Activated CD8-positive, alpha-beta memory T cell treated with anti-CD3 and anti-CD28 coated beads, Interleukin-2, amount 10 ng/mL, durations not matched to agents 7 days and 5 days (primary cell): Measurements from ENCODE around the gene GTF3C5. TPM values are rescaled to one million over a fixed set of nuclear protein-coding genes. Genes with fewer than 3 reads are reported as not detected.
"Not testable (repeated sequence)": the region's sequence is repeated elsewhere in the genome, so short reads cannot be mapped to it uniquely, and the experiment has no call there.

ENCODE experiments used
- ATAC-seq: fragments of 150-1000 bp; cut with Tn5 transposase; one replicate; pipeline ENCODE4 v1.10.0; 2021; ENCODE audit warnings: moderate library complexity
- CTCF ChIA-PET: fragments of 350-600 bp; sonication (Branson Sonifier 250); formaldehyde crosslinking; loops from one replicate; lab custom pipeline; 2021; ENCODE audit warnings: antibody characterized with exemption; lab: Charles Lee
- DNase-seq: peaks from one replicate; pipeline ENCODE4 v3.0.0-alpha.2; 2020
- H3K27ac Mint-ChIP-seq: one replicate; pipeline ENCODE4 v1.8.0; 2021; ENCODE audit warnings: mild to moderate bottlenecking, mixed read lengths
- H3K27me3 Mint-ChIP-seq: one replicate; pipeline ENCODE4 v1.8.0; 2021; ENCODE audit warnings: mixed read lengths
- H3K36me3 Mint-ChIP-seq: one replicate; pipeline ENCODE4 v1.8.0; 2021; ENCODE audit warnings: mild to moderate bottlenecking, mixed read lengths
- H3K4me1 Mint-ChIP-seq: one replicate; pipeline ENCODE4 v1.8.0; 2021; ENCODE audit warnings: mixed read lengths
- H3K4me3 Mint-ChIP-seq: one replicate; pipeline ENCODE4 v1.8.0; 2021; ENCODE audit warnings: mild to moderate bottlenecking, moderate library complexity, mixed read lengths
- H3K9me3 Mint-ChIP-seq: one replicate; pipeline ENCODE4 v1.8.0; 2022; ENCODE audit warnings: low read depth, mixed read lengths
- total RNA-seq, 2 experiments: library from RNA; stranded (reverse); gene quantifications; one replicate each; pipeline ENCODE4 v1.2.3, GENCODE V29; 2021

The GTF3C5 gene
- total RNA-seq, 2 experiments from 2014 or later, result 83.8 to 89.0 TPM

DNA sequence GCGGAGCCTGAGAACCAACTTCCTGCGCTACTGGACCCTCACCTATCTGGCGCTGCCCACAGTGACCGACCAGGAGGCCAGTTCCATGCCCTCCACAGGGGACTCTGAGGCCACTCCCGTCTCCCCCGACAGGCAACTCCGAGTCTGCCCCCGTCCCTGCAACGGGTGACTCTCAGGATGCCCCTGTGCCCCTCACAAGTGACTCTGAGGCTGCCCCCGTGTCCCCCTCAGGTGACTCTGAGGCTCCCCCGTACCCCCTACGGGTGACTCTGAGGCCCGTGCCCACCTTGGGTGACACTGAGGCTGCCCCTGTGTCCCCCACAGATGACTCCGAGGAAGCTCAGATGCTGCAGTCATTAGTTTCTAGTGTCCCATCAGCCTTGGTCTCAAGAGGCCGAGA lies 56.1 kb downstream of the GTF3C5 start:
- H3K27me3 Mint-ChIP-seq, result no peaks in the 10 kb centered on the region
- no peaks in the 10 kb centered on the region for H3K36me3 Mint-ChIP-seq
- DNase-seq, result no peak
- no peak overlapping the region for H3K27ac Mint-ChIP-seq
- CTCF ChIA-PET, result no interaction called here
- H3K9me3 Mint-ChIP-seq, result no peaks in the 10 kb centered on the region
- no peak for ATAC-seq
- H3K4me3 Mint-ChIP-seq, result no peak overlapping the region
- H3K4me1 Mint-ChIP-seq, result peaks cover 6% of the 10 kb centered on the region

DNA sequence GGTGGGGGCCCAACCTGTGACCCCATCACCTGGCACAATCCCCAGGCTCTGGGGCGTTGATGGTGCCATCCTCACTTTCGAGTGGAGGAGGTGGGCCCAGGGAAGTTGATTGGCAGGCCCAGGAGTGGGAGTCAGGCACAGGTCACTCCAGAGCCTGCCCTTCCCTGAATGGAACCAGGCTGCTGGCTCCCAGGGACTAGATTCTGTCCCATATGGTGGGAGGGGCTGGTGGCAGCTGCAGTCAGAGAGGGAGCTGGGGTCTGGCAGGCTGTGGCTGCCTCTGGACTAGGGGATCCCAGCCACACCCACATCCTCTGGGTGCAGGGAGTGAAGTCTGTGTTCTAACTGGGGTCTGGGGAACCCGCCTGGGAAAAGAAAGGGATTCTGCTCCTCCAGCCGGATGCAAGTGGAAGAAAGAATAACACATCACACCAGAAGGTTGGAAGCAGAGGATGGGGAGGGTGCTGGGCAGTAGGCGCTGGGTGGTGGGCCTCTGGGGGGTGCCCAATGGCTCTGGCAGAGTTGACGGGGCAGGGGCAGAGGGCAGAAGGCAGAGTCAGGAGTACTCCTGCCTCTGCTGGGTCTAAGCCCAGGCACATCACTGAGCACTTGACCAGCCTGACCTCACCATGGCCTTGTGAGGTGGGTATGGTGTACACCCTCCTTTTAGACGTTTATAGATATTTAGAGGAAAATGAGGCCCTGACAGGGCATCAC lies 56.8 kb downstream of the GTF3C5 start:
- Mint-ChIP-seq H3K27ac (no peak overlapping the region), H3K4me3 (no peak overlapping the region), H3K4me1 (peaks cover 6% of the 10 kb centered on the region), H3K27me3 (no peaks in the 10 kb centered on the region), H3K36me3 (no peaks in the 10 kb centered on the region), H3K9me3 (no peaks in the 10 kb centered on the region)
- DNase-seq, result no peak
- ATAC-seq, result no peak
- CTCF ChIA-PET, result no interaction called here

DNA sequence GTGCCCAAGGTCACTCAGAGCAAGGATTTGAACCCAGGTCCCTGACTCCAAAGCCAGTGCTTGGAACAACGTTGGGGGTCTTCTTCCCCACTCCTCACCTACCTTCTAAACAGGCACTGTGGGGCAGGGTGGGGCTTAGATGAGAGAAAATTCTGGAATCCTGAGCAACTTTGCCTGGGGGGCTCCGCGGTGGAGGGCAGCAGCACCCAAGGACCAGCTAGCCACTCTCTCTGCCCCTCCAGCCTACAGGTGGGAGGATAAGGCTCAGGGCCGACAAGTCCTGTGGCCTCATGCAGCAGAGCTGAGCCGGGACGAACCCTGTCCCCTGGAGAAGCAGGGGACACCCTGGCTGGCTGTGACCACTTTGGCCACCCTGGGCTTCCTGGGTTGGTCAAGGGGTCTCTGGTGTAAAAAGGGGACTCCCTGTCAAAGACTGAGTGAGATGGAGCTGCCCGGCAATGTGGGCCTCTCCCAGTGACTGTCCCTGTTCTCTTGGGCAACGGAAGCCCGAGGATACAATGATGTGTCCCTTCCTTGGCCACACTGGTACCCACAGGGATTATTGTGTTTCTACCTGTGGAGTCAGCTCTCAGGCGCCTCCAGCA lies 57.5 kb downstream of the GTF3C5 start:
- DNase-seq (no peak), ATAC-seq (no peak)
- no peak overlapping the region for H3K4me3 Mint-ChIP-seq
- H3K36me3 Mint-ChIP-seq, result no peaks in the 10 kb centered on the region
- no peak overlapping the region for H3K27ac Mint-ChIP-seq
- no peaks in the 10 kb centered on the region for H3K9me3 Mint-ChIP-seq
- CTCF ChIA-PET, result interaction anchor here (1.4 kb wide), 1 partner anchor 41 kb away, joined by 4 read pairs; no protein-coding TSS in a partner anchor
- no peaks in the 10 kb centered on the region for H3K27me3 Mint-ChIP-seq
- peaks cover 6% of the 10 kb centered on the region for H3K4me1 Mint-ChIP-seq

DNA sequence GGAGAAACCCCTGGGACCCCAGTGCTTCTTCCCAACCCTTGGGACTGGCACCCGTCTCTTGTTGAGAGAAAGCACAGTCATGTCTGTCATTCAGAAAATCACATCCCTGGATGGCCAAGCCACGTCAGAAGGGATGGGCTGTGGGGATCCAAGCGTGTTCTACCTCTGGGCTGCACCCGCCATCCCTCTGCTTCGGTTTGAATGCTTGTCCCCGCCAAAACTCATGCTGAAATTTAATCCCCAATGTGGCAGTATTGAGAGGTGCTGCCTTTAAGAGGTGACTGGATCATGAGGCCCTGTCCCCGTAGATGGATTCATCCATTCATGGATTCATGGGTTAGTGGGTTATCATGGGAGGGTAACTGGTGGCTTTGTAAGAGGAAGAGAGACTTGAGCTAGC lies 58.0 kb downstream of the GTF3C5 start:
- DNase-seq (no peak), ATAC-seq (no peak)
- CTCF ChIA-PET, result interaction anchor here (1.4 to 1.7 kb wide), 2 partner anchors 41 to 59 kb away, joined by 4 to 8 read pairs; no protein-coding TSS in a partner anchor
- H3K4me3 Mint-ChIP-seq, result no peak overlapping the region
- no peaks in the 10 kb centered on the region for H3K9me3 Mint-ChIP-seq
- H3K4me1 Mint-ChIP-seq, result peaks cover 6% of the 10 kb centered on the region
- no peaks in the 10 kb centered on the region for H3K36me3 Mint-ChIP-seq
- no peaks in the 10 kb centered on the region for H3K27me3 Mint-ChIP-seq
- no peak overlapping the region for H3K27ac Mint-ChIP-seq

DNA sequence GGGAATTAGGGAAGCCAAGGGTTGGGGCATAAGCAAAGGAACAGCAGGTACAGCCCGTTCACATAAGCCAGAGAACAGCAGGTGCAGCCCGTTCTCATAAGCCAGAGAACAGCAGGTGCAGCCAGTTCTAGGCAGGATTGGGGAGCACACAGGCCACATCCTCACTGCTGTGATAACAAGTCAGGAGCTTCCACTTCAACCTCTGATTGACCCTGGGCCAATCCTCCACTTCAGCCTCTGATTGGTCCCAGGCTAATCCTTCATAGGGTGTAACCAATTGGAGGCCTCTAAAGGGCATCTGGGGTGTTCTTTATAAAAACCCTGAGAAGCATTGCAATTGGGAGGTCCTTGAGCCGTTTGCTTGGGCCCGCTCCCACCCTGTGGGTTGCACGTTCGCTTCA lies 58.5 kb downstream of the GTF3C5 start:
- H3K4me1 Mint-ChIP-seq, result peaks cover 6% of the 10 kb centered on the region
- no peak overlapping the region for H3K27ac Mint-ChIP-seq
- CTCF ChIA-PET, result interaction anchor here (1.4 to 1.7 kb wide), 2 partner anchors 42 to 58 kb away, joined by 4 to 8 read pairs; no protein-coding TSS in a partner anchor
- no peak for DNase-seq
- H3K36me3 Mint-ChIP-seq, result no peaks in the 10 kb centered on the region
- H3K4me3 Mint-ChIP-seq, result no peak overlapping the region
- peak; percentile 60 for ATAC-seq
- no peaks in the 10 kb centered on the region for H3K27me3 Mint-ChIP-seq
- no peaks in the 10 kb centered on the region for H3K9me3 Mint-ChIP-seq

DNA sequence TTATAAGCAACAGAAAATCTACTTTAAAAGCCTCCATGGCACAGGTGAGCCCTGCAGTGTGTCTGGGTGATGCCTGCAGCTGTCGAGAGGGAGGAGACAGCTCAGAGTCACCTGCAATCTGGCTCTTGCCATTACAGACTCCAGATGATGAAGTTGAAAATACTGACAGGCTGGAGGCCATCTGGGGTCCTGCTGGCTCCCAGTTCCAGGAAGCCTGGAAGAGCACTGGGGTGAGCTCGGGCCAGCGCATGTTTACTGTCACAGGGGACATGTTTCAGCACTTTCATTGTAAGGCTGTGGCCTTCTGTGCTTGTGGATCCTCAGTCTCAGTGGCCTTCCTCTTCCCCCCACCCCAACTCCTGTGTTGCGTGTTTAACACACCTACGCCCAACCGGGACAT lies 59.4 kb downstream of the GTF3C5 start:
- Mint-ChIP-seq H3K4me3 (no peak overlapping the region), H3K4me1 (peaks cover 6% of the 10 kb centered on the region), H3K27me3 (no peaks in the 10 kb centered on the region), H3K36me3 (peaks cover 2% of the 10 kb centered on the region), H3K27ac (no peak overlapping the region), H3K9me3 (no peaks in the 10 kb centered on the region)
- no peak for ATAC-seq
- CTCF ChIA-PET, result interaction anchor here (1.7 kb wide), 1 partner anchor 57 kb away, joined by 8 read pairs; no protein-coding TSS in a partner anchor
- no peak for DNase-seq

DNA sequence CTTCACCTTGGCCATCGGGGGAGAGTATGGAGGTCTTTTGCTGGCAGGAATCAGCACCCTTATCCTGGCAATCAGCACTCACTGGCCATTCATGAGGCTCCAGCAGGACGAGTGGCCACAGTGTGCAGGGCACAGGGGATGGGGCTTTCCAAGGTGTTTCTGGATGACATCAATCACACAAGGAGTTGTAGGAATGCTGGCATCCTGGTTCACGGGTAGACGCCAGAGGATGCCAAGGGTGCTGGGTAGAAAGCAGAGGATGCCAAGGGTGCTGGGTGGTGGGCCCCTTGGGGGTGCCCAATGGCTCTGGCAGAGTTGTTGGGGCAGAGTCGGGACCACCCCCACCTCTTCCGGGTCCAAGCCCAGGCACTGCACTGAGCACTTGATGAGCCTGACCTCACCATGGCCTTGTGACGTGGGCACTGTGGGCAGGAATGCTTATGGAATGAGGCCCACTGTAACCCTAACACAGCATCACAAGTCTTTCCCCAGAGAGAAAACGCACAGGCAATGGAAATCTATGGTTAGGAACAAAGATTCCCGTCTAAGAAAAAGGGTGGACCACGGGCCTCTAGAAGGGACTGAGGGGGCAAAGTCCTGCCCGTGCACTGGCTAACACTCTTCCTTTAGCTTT lies 60.1 kb downstream of the GTF3C5 start:
- no peak overlapping the region for H3K27ac Mint-ChIP-seq
- CTCF ChIA-PET, result interaction anchor here (1.2 to 2.3 kb wide), 4 partner anchors 12 to 56 kb away, joined by 4 to 8 read pairs (median 6); no protein-coding TSS in a partner anchor
- ATAC-seq (no peak), DNase-seq (no peak)
- no peaks in the 10 kb centered on the region for H3K27me3 Mint-ChIP-seq
- H3K4me3 Mint-ChIP-seq, result no peak overlapping the region
- H3K9me3 Mint-ChIP-seq, result no peaks in the 10 kb centered on the region
- peaks cover 6% of the 10 kb centered on the region for H3K4me1 Mint-ChIP-seq
- peaks cover 4% of the 10 kb centered on the region for H3K36me3 Mint-ChIP-seq

DNA sequence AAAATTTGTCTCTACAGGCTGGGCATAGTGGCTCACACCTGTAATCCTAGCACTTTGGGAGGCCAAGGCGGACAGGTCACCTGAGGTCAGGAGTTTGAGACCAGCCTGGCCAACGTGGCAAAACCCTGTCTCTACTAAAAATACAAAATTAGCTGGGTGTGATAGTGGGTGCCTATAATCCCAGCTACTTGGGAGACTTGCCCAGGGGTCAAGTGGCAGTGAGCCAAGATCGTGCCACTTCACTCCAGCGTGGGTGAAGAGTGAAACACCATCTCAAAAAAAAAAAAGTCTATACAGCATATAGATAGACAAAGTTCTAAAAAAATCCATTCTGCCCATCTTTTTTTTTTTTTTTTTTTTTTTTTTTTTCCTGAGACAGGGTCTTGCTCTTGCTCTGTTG lies 63.6 kb downstream of the GTF3C5 start:
- not testable (repeated sequence) for H3K4me1 Mint-ChIP-seq, DNase-seq, H3K9me3 Mint-ChIP-seq, H3K27ac Mint-ChIP-seq, H3K4me3 Mint-ChIP-seq, H3K27me3 Mint-ChIP-seq, ATAC-seq
- H3K36me3 Mint-ChIP-seq, result peaks cover 36% of the 10 kb centered on the region
- CTCF ChIA-PET, result interaction anchor here (0.8 to 3.1 kb wide), 6 partner anchors 8 to 72 kb away, joined by 3 to 24 read pairs (median 6); no protein-coding TSS in a partner anchor

DNA sequence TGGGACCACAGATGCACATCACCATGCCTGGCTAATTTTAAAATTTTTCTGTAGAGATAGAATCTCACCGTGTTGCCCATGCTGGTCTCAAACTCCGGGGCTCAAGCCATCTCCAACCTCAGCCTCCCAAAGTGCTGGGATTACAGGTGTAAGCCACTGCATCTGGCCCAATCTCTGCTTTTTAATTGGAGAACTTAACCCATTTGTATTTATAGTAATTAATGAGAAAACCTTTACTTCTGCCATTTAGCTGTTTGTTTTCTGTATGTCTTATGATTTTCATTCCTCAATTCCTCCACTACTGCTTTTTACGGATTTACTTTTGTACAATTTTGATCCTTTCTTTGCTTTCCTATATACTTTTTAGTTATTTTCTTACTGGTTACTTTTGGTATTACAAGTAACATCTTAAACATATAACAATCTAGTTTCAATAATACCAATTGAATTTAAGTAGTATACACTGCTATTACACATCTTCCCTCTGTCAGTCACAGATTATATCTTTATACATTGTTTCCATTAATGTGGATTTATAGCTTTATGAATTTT lies 64.1 kb downstream of the GTF3C5 start:
- DNase-seq, result no peak
- Mint-ChIP-seq H3K4me3 (no peak overlapping the region), H3K4me1 (peaks cover 6% of the 10 kb centered on the region), H3K27ac (no peak overlapping the region), H3K36me3 (peaks cover 40% of the 10 kb centered on the region), H3K27me3 (no peaks in the 10 kb centered on the region), H3K9me3 (peaks cover 4% of the 10 kb centered on the region)
- CTCF ChIA-PET, result interaction anchor here (0.7 to 3.1 kb wide), 5 partner anchors 19 to 72 kb away, joined by 3 to 24 read pairs (median 6); no protein-coding TSS in a partner anchor
- no peak for ATAC-seq

DNA sequence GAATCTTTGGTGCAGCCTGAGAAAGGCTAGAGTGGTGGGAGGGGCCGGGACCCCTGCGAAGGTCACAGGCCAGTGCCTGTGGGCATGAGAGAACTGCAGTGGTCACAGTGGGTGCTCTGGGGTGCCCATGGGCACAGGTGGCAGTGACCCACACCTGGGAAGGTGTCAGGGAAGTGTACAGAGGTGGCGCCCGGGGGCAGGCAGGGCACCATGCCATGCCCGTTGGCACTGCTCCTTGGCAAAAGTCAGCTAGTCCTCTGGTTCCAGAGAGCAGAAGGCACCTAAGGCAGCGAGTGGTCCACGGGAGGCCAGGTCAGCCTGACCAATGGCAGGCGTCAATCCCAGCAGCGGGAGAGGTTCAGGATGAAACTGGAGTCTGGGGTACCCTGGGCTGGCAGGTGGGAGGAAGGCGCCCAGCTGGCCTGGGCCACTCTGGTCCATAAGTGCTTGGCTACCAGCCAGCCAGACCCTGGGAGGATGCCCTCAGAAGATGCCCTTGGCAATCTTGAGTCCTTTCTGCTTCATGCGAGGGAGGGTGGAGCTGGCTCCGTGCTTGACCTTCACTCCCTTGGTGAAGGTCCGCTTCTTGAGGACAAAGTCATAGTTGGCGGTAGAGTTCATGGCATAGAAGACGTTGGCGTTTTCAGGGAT lies 67.4 kb downstream of the GTF3C5 start:
- H3K9me3 Mint-ChIP-seq, result peaks cover 4% of the 10 kb centered on the region
- H3K27me3 Mint-ChIP-seq, result no peaks in the 10 kb centered on the region
- H3K4me1 Mint-ChIP-seq, result no peaks in the 10 kb centered on the region
- H3K36me3 Mint-ChIP-seq, result peaks cover 64% of the 10 kb centered on the region
- no peak overlapping the region for H3K4me3 Mint-ChIP-seq
- CTCF ChIA-PET, result interaction anchor here (1.7 to 25.4 kb wide), 2 partner anchors 16 to 49 kb away, joined by 3 to 505 read pairs; no protein-coding TSS in a partner anchor
- no peak for DNase-seq
- ATAC-seq, result no peak
- no peak overlapping the region for H3K27ac Mint-ChIP-seq

DNA sequence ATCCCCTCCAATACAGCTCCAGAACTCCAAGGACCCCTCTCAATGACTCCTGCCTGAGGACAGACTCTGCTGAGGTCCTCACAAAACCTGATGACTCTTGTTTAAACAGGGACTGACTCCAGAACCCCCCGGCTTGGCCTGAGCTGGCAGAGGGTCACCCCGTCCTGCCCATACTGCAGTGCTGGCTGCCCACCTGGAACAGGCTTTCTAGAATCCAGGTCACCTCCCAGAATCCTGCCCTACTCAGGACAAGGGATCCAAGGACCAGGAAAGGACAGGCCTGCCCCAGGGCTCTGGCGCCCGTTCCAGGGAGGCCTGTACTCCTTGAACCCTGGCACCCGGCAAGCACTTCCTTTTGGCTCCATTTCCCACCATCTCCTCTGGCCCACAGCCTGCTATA lies 68.1 kb downstream of the GTF3C5 start:
- peaks cover 64% of the 10 kb centered on the region for H3K36me3 Mint-ChIP-seq
- no peak for ATAC-seq
- no peak overlapping the region for H3K4me3 Mint-ChIP-seq
- H3K4me1 Mint-ChIP-seq, result no peaks in the 10 kb centered on the region
- peaks cover 4% of the 10 kb centered on the region for H3K9me3 Mint-ChIP-seq
- no peak overlapping the region for H3K27ac Mint-ChIP-seq
- DNase-seq, result no peak
- H3K27me3 Mint-ChIP-seq, result no peaks in the 10 kb centered on the region
- CTCF ChIA-PET, result interaction anchor here (1.7 to 25.4 kb wide), 2 partner anchors 16 to 48 kb away, joined by 3 to 505 read pairs; no protein-coding TSS in a partner anchor

DNA sequence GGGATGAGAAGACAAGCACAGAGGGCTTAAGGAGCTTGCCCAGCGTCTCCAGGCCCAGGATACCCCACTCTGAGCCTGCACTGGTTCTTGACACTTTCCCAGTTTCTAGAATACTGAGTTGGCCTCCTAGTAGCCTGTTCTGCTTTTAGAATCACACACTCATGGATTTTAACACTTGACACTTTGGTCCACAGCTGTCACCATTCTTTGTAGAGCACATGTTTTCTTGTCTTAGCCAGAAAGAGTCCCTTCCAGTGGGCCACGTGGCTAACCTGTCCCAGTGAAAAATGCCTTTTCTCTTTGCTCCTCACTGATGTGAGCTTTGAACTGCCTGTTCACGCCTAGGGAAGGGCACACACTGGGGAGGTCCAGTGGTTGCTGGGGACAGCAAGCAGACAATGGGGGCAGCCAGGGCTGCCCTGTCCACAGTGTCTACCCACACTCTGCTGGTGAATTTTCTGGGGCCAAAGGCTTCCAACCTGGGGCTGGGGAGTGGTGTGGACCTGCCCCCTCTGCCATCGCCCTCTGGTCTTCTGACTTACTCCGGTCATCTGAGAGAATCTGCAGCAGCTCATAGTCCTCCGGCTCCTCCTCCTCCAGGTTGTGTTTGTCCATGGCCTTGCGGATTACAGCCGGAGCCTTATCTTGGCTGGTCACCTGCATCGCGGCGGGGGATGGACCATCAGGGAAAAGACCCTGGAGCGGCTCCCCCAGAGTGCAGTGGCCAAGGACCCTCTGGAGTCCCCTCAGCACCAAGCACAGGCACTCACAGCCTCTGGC lies 69.1 kb downstream of the GTF3C5 start:
- H3K27me3 Mint-ChIP-seq, result no peaks in the 10 kb centered on the region

More for the DNA sequence above, 69.1 kb downstream of the GTF3C5 start:
- Mint-ChIP-seq H3K9me3 (peaks cover 4% of the 10 kb centered on the region), H3K27ac (no peak overlapping the region), H3K36me3 (peaks cover 64% of the 10 kb centered on the region), H3K4me3 (no peak overlapping the region), H3K4me1 (no peaks in the 10 kb centered on the region)
- CTCF ChIA-PET, result interaction anchor here (25.4 kb wide), 1 partner anchor 47 kb away, joined by 505 read pairs; no protein-coding TSS in a partner anchor
- ATAC-seq, result no peak
- no peak for DNase-seq
